Activated naive CD4-positive, alpha-beta T cell treated with anti-CD3 and anti-CD28 coated beads, Interleukin-2, amount 50 U/mL, for 16 hours (primary cell): ENCODE data around the gene C8A.

Experiments
- DNase-seq: peaks from one replicate; pipeline ENCODE4 v3.0.0-alpha.2; 2020

The C8A gene

DNA sequence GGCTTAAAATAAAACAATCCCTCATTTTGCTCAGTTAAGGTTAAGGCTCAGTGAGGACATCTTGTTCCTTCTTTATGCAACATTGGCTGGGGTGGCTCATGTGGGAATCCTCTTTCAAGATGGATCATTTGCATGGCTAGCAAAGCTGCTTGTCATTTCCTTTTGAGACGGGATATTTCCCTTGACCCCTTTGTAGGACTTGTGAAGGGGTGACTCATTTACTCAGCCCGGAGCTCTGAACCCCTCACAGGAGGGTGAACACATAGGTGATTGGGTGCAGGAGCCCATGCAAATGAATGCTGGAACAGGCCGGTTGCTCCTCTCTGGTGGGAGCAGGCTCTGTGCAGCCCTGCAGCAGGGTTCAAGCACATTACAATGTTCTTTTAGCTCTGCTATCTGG, 15.8 kb upstream of the C8A start:
- no peak for DNase-seq

DNA sequence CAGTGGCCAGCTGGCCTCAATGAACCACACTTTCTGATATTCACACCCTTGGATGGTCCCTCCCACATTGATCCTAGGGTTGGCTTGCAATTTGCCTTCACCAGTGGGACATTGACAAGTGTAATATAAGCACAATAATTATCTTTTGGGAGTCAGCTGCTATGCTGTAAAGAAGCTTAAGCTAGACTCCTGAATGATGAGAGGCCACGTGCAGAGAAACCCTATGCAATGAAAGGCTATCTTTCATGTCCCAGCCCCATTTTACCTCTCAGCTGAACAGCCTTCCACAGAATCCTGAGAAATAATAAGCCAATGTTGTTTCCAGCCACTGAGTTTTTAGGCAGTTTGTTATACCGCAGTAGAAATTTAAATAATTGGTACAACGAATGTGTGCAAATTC, 11.1 kb upstream of the C8A start:
- DNase-seq, result no peak

DNA sequence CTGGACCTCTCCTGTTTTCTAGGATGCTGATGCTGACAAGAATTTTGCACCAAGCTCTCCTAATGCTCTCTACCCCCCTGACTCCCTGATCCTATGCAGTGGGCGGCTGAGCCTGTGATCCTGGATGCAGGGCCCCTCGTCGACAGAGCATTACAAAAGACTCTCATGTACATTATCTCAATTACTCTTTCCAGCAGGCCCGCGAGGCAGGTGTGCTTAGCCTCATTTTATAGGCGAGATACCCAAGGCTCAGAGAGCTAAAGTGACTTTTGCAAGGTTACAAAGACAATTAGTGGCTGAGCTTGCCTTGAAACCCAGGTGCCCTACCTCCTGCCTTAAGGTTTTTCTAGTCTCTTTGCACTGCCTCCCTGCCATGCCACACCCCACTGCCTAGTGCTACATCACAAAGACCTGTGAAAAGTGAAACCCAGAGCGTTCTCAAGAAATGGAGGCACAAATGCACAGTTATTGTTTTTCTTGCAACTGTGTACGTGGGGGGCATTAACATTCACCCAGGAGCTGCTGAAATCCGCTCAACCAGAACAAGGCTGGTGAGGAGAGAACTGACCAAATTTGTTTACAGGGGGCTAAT, 10.0 kb upstream of the C8A start:
- no peak for DNase-seq

DNA sequence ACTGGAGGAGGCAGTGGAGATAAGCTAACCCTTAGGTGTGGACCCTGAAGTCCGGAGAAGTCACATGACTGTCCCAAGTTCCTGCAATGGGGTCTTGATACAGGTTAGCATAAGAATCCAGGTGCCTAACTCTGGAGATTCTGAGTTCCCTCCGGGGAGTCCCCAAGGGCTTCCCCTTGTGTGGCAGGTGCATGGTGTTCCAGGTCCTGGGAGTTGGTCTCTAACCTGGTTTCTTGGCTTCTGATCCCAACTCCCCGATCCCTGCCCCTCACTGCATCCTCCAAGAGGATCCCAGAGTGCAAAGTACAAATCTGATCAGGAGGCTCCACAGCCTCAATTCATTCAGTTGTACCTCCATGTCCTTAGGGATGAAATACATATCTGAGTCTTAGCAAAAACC, 9.3 kb upstream of the C8A start:
- no peak for DNase-seq

DNA sequence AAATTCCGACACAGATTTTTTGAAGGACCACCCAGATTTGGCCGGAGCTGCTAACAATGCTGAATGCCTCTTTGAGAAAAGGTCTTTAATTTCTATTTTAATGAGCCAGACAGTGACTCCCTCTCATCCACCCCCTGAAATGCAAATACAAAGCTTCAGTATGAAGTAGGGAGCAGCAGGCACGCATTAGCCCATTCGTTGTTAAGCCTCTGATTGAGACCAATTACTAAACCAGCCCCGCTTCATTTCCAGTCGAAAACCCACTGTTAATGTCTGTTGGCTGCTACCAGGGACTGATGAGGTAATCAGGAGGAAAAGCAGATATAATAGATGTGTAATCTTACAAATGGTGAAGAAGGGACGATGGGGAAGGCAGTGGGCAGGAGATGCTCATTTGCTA, 4.8 kb upstream of the C8A start:
- DNase-seq, result no peak

DNA sequence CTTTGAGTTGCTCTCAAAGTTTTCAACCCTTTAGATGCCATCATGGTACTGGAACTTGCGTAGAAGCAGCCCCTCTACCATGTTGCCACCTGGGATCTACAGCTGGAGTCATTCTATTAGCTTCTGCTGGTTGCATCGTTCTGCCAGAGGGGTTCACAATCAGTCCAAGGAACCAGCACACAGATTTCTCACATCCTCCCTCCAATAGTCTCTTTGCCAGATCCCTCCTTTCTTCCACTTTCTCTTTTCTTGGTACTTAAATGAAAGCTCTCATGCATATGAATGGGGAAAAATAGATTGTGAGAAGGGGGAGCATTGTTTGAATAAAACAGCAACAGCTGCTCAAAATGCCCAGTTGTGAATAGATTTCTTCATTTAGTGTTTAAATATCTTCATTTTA, 4.2 kb upstream of the C8A start:
- DNase-seq, result no peak

DNA sequence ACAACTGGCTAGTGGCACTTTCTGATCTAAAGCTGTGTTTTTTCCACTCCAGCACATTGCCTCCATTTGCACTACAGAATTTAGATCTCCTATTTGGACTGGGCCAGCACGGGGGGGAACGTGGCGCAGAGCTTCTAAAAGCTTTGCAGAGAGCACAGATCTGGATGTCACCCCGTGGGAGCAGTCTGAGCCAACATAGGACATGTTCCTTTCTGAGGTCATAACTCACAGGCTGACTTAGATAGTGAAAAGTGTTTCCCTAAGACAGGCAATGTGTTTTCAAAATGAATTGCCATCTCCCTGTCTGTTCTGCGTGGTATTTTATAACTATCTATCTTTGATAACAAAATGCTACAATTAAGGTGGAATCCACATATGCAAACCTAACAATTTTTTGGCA, 3.7 kb upstream of the C8A start:
- no peak for DNase-seq

DNA sequence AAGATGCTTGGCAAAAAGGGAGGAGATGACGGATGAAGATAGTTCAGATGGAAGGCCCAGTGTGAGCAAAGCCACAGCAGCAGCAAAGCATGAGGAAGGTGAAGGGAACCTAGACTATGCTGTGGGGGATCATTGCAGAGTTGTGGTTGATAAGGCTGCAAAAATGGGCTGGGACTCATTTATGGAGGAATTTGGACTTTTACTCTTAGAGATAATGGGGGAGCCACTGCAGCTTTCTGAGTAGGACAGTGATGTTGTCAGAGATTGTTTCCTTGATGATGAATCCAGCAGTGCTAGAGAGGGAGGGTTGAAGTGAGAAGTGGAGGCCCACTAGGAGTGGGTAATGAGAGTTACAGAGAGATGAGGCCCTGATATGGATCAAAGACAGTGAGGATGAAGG, 2.1 kb upstream of the C8A start:
- no peak for DNase-seq

DNA sequence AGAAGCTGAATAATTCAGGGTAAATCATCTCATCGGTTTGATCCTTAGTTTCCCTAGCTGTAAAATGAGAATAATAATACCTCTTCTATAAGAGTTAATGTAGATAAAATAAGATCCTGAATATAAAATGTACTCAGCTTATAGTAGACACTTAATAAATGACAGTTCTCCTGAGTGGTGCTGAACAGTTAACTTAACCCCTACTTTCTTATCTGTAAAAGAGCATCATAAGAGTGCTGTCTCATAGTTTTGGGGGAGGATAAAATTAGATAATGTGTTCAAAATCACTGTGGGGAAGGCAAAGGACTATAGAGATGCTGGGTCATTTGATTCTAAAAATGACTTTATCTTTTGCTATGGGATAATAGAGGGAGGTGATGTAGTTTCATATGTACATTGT, 593 bp downstream of the C8A start:
- no peak for DNase-seq

DNA sequence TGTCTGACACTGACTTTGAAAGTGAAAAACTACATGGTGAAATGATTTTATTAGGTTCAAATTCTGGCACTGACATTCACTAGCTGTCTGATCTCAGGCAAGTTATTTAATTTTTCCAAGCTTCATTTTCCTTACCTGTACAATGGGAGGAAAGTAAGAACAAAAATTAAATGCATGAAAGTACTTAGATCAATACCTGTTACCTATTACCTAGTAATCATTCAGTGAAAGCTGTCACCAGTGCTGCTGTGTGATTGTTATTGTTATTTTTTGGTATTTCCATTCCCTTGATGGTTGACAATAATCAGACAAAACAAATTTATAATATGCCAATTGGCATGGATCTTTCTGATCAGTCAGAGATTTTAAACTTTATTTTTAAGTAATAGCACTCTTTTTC, 1.6 kb downstream of the C8A start:
- no peak for DNase-seq

DNA sequence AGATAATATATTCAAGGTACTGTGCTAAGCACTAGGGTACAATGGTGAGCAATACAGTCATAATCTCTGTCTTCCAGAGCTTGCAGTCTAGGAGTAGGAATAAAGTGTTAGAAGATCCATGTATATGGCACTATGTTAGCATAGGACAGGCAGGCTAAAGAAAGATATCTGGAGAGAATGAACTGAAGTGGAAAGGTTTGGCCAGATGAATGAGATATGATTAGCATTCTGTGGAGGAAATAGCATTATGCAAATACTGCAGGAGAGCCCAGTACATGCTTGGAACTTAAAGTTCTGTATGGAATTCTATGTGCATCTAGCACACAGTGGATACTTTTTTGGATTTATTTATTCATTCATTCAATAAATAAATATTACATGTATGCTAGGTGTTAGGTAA, 4.7 kb downstream of the C8A start:
- no peak for DNase-seq

GRCh38 chr1:56863265-56863992, 8.8 kb downstream of the C8A start:
- no peak for DNase-seq

DNA sequence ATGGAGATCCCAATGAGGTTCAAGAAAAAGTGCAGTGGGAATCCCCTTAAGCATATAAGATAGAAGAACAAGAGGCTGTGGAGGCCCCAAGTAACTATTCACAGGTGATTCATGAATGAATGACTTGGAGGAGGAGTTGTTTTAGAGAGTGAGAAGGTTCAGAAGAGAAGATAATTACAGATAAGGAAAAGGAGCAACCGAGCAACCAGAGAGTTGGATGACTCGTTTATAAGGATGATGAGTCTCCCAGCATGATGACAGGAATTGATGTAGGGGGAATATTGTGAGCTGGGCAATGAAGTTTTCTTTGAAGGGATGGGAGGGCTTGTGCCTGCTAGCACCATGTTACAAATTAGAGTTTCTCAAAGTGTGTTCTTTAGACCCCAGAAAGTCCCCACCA, 9.8 kb downstream of the C8A start:
- DNase-seq, result no peak

DNA sequence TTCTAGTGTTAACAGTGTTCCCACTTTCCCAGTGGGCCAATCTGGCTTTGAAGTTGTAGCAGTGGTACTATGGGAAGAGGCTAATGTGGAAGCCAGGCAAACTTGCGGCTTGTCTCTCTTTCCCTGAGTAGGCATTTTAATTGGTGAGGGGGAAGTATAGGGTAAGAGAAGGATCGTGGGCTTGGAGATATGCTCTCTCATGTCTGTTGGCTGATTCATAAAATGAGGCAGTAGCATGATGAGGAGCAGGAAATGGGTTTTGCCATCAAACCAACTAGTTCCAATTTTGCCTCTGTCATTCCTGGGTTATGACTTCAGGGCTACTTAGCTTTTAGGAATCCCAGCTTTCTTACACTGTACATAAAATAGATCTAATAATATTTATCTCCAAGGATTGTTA, 12.1 kb downstream of the C8A start:
- DNase-seq, result no peak

- DNase-seq, result no peak
These were observed 12.9 kb downstream of the C8A start for GRCh38 chr1:56867491-56867890.

DNA sequence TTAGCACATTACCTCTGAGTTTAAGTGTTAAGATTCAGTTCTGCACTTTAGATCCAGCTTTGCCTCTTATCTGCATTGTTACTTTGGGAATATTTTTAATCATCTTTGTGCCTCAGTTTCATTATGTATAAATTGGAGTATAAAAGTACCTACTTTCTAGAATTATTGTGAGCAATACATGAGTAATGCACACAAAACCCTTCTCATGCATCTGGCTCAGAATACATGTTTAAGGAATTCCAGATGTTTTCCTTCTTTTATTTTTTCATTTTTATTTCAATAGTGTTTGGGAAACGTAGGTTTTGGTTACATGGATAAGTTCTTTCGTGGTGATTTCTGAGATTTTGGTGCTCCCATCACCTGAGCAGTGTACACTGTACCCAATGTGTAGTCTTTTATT, 14.2 kb downstream of the C8A start:
- no peak for DNase-seq

GRCh38 chr1:56872597-56872996, 18.0 kb downstream of the C8A start:
- DNase-seq, result no peak

GRCh38 chr1:56873213-56873612, 18.6 kb downstream of the C8A start:
- DNase-seq, result no peak

DNA sequence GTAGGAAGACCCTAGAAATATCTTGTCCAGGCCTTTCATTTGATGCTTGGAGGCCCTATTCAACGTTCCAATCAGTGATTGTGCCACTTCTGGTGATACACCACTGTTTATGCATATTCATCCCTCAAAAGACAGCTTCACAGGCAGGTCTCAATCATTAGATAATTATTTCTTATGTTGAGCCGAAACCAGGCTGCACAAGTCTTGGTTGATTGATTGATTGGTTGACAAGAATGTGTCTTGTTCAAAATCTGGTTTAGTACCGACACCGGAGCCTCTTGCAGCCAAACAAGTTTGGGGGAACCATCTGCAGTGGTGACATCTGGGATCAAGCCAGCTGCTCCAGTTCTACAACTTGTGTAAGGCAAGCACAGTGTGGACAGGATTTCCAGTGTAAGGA, 20.1 kb downstream of the C8A start:
- DNase-seq, result no peak

DNA sequence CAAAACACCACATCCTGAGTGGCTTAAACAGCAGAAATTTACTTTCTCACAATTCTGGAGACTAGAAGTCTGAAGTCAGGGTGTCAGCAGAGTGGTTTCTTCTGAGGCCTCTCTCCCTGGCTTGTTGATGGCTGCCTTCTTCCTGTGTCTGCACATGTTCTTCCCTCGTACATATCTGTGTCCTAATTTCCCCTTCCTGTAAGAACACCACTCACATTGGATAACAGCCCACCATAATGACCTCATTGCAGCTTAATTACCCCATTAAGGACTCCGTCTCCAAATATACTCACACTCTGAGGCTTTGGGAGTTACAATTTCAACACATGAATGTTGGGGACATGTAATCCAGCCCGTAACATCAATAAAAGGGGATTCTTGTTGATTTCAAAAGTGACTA, 23.4 kb downstream of the C8A start:
- DNase-seq, result no peak

- no peak for DNase-seq
These were observed 26.2 kb downstream of the C8A start for GRCh38 chr1:56880774-56881173.

GRCh38 chr1:56881417-56881816, 26.8 kb downstream of the C8A start:
- no peak for DNase-seq

- no peak for DNase-seq
These were observed 35.6 kb downstream of the C8A start for GRCh38 chr1:56890229-56890628.

DNA sequence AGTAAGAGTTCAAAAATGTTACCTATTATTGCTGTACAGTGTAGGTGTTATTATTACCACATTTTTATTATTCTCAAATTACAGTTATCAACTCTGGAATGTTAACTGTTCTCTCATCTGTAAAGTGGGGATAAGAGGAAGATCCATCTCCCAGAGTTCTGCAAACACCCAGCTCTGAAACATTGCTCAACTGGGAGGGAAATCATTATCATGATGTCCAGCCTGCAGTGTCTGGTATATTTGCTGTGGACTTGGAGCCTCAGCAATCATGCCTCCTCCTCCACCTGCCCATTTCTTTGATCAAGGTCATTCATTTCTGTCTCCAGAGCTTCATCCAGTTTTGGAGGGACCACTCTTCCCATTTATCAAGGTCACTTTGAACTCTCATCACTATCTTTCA, 39.4 kb downstream of the C8A start:
- no peak for DNase-seq
